Measurements from ENCODE around the gene MTA1.

The MTA1 gene

GRCh38 chr14:105426416-105427130 lies 6.9 kb downstream of the MTA1 start:
- DNase-seq = no peak

- DNase-seq = no peak
These were observed 7.8 kb downstream of the MTA1 start for GRCh38 chr14:105427412-105427811.

GRCh38 chr14:105427936-105428485 lies 8.4 kb downstream of the MTA1 start:
- no peak for DNase-seq

- DNase-seq = no peak
These were observed 10.4 kb downstream of the MTA1 start for GRCh38 chr14:105430042-105430441.

GRCh38 chr14:105430565-105430964 lies 10.9 kb downstream of the MTA1 start:
- no peak for DNase-seq

- DNase-seq = no peak
These were observed 11.6 kb downstream of the MTA1 start for GRCh38 chr14:105431256-105431655.

GRCh38 chr14:105432657-105433056 lies 13.0 kb downstream of the MTA1 start:
- no peak for DNase-seq

- no peak for DNase-seq
These were observed 13.6 kb downstream of the MTA1 start for GRCh38 chr14:105433161-105433605.

- DNase-seq = no peak
These were observed 16.8 kb downstream of the MTA1 start for GRCh38 chr14:105436402-105436801.

GRCh38 chr14:105436891-105437722 lies 17.5 kb downstream of the MTA1 start:
- DNase-seq = no peak

- no peak for DNase-seq
These were observed 18.3 kb downstream of the MTA1 start for GRCh38 chr14:105437723-105438500.

GRCh38 chr14:105439179-105439578 lies 19.6 kb downstream of the MTA1 start:
- DNase-seq = no peak

GRCh38 chr14:105439710-105440553 lies 20.3 kb downstream of the MTA1 start:
- DNase-seq = peak; percentile 66

GRCh38 chr14:105440554-105440900 lies 20.9 kb downstream of the MTA1 start:
- DNase-seq = no peak

- no peak for DNase-seq
These were observed 21.4 kb downstream of the MTA1 start for GRCh38 chr14:105440992-105441391.

GRCh38 chr14:105442125-105442524 lies 22.5 kb downstream of the MTA1 start:
- no peak for DNase-seq

GRCh38 chr14:105442834-105443233 lies 23.2 kb downstream of the MTA1 start:
- no peak for DNase-seq

- no peak for DNase-seq
These were observed 25.2 kb downstream of the MTA1 start for GRCh38 chr14:105444859-105445258.

- no peak for DNase-seq
These were observed 25.7 kb downstream of the MTA1 start for GRCh38 chr14:105445290-105445689.

- no peak for DNase-seq
These were observed 26.5 kb downstream of the MTA1 start for GRCh38 chr14:105445901-105446845.

GRCh38 chr14:105446971-105447370 lies 27.3 kb downstream of the MTA1 start:
- no peak for DNase-seq
